ENCODE results near the gene RUFY2.
"Not testable (repeated sequence)": the region's sequence is repeated elsewhere in the genome, so short reads cannot be mapped to it uniquely, and the experiment has no call there.

RUFY2 gene

GRCh38 chr10:68324396-68324795 lies 82.7 kb downstream of the RUFY2 start:
- not testable (repeated sequence) for DNase-seq

DNA sequence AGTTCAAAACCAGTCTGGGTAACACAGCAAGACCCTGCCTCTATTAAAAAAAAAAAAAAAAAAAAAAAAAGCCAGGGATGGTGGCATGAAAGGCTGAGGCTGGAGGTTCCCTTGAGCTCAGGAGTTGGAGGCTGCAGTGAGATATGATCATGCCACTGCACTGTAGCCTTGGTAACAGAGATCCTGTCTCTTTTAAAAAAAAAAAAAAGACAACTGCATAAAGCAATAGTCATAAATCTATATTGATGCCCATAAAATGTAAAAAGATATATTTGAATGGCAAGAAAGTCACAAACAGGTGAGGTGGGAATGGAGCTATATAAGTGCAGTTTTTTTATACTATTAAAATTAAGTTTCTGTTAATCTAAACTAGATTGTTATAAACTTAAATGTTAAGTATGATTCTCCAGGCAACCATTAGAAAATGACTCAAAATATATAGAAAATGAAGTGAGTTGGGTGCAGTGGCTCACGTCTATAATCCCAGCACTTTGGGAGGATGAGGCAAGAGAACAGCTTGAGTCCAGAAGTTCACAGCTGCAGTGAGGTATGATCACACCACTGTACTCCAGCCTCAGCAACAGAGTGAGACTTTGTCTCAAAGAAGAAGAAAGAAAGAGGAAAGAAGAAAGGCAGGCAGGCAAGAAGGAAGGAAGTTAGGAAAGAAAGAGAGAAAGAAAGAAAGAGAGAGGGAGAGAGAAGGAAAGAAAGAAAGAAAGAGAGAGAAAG lies 88.6 kb downstream of the RUFY2 start:
- no peak for DNase-seq

DNA sequence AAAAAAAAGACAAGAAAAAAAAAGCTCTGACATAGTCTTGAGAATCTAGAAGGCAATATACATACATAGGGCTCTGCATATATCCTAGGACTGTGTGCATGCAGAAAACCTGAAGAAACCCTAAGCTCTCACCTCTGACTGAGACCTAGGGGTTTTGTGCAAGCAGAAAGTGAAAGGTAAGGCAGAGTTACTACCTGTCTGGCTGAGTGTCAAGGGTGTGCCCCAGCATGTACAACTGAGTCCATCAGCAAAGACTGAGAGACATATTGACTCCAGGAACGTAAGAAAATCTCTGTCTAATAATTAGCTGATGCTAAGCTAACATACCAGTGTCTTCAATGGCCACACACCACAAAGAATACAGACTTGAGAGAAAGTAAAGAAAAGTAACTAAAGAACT lies 91.5 kb downstream of the RUFY2 start:
- no peak for DNase-seq

DNA sequence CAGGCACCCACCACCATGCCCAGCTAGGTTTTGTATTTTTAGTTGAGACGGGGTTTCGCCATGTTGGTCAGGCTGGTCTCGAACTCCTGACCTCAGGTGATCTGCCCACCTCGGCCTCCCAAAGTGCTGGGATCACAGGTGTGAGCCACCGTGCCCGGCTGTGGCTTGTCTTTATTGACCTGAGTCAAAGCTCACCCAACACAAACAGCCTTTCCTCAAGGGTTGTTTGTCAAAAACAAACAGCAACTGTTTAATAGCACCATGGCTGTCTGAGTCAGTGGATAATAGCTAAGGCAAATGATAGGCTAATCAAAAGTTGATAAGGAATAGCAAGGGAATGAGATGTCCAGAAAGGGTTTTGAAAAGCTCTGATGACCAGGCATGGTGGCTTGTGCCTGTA lies 92.1 kb downstream of the RUFY2 start:
- not testable (repeated sequence) for DNase-seq

DNA sequence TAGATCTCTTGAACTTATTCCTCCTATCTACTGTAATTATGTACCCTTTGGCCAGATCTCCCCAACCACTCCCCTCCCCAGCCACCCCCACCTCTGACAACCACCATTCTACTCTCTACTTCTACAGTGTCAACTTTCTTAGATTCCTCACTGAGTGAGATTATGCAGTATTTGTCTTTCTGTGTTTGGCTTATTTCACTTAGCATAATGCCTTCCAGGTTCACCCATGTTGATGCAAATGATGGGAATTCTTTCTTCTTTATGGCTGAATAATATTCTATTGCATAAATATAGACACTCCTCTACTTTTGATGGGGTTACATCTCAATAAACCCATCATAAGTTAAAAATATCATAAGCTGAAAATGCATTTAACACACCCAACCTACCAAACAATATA lies 96.5 kb downstream of the RUFY2 start:
- DNase-seq: no peak

DNA sequence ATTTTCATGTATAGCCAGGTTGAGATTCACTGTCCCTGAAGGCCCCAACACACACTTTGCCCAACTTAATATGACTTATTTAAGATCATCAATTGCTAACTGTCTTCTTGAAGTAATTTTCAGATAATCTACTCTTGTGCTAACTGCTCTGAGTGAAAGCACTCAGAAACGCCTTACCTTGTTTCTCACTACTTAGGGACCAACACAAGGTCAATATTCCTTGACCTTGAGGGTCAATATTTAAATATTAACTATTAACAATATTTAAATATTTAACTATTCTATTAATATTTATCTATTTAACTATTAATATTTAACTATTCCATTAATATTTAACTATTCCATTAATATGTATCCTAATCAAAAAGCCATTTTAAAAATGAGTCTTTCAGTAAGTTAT lies 101.2 kb downstream of the RUFY2 start:
- DNase-seq: no peak

- no peak for DNase-seq
Measured at GRCh38 chr10:68303849-68304412, 103.1 kb downstream of the RUFY2 start.

DNA sequence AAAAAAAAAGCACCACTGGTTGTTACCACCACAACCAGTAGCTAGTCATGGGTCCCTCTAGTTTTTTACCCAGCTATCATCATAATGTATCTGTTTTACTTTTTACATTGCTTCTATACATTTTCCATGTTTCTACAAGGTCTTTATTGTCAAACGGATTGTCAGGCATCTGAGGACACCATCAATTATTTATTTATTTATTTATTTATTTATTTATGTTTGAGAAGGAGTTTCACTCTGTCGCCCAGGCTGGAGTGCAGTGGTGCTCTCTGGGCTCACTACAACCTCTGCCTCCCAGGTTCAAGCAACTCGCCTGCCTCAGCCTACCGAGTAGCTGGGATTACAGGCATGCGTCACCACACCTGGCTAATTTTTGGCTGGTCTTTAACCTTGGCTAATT lies 104.2 kb downstream of the RUFY2 start:
- DNase-seq: no peak

GRCh38 chr10:68302503-68302823 lies 104.6 kb downstream of the RUFY2 start:
- DNase-seq: no peak

DNA sequence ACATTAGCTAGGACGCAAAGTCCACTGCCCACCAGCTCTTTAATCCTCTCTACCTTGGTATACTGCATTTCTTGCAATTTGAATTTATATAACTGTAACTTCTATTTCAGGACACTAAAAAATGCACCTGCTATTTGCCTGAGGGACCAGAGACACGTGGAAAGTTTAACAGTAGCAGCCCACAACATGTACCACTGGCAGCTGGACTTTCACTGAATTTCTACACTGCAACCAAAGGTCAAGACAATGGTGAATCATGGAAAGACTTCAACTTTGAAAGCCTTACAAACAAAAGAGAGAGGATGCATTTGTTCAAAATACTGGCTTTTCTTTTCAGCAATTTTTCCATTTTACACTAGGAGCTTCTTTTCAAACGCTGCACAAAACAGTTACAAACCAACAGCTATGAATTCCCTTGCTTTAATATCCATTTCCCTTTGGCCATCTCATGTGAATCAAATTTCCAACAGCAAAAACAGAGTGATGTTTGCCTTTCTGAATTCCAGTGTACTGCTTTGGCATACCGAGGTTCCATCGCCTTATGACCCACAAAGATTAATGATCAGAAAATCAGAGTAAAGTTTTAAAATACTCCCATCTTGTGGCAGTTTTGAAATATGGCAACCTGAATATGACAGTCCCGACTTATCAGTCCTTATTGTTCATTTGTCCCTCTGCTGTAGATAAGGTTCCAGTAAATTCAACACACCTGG lies 105.1 kb downstream of the RUFY2 start:
- DNase-seq: peak; percentile 38 to 71 (median 68)

DNA sequence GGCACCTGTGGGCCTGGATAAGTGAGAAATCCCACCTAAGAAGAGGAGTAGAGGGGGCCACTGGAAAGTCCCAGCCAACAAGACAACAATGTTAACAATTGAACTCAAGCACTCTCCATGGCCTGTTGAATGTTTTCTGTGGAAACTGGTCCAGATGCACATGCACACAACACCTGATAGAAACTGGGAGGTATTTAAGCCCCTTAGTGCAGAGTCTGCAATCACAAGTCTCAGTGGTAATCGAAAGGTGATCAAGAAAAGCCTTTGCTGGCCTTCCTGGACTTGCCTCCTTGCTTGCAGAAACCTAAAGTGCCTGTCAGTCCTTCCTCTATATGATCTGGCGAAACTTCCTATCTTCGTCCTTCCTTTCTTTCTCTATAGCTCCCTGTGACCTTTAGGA lies 105.8 kb downstream of the RUFY2 start:
- peak in 1 of 3 donors; percentile 9 for DNase-seq

GRCh38 chr10:68296843-68297663 lies 110.0 kb downstream of the RUFY2 start:
- DNase-seq: no peak
